ENCODE measurements around the gene SUPT3H. TPM values are rescaled to one million over a fixed set of nuclear protein-coding genes. Genes with fewer than 3 reads are reported as not detected.

SUPT3H gene
- total RNA-seq, 1 donor from 2014 or later: 2.6 TPM

DNA sequence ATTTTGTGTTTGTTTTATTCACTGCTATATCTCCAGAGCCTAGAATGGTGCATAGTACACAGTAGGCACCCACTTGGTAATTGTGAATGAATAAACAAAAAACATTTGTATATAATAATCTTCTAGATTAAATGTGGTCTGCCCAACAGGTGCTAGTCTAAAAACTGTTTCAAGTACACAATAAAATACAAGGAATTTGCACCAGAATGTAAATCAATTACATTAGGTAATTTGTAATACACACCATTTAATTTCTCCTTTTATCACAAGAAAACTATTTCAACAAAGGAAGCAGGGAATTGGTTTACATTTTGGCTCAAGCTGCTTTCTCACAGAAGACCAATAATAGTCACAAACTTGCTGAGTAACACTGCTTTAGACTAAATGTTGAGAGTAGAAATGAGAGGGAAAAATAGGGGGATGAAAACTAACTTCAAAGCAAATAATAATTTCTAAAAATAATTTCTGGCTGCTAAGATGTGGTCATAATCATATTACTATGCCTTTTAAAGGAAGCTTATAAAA lies 27.5 kb downstream of the SUPT3H start:
- no peak overlapping the region for H3K4me3 ChIP-seq
- no peaks in the 10 kb centered on the region for H3K27me3 ChIP-seq (ENCODE audit: low read depth)
- no peaks in the 10 kb centered on the region for H3K4me1 ChIP-seq
- no peak overlapping the region for H3K27ac ChIP-seq (replicated peaks)
- H3K9me3 ChIP-seq (replicated peaks): no peaks in the 10 kb centered on the region
- no peak for DNase-seq
- H3K36me3 ChIP-seq: no peaks in the 10 kb centered on the region
- intact Hi-C loops (cut with micrococcal nuclease): no loop called here
- TF ChIP-seq, protein P1, sequence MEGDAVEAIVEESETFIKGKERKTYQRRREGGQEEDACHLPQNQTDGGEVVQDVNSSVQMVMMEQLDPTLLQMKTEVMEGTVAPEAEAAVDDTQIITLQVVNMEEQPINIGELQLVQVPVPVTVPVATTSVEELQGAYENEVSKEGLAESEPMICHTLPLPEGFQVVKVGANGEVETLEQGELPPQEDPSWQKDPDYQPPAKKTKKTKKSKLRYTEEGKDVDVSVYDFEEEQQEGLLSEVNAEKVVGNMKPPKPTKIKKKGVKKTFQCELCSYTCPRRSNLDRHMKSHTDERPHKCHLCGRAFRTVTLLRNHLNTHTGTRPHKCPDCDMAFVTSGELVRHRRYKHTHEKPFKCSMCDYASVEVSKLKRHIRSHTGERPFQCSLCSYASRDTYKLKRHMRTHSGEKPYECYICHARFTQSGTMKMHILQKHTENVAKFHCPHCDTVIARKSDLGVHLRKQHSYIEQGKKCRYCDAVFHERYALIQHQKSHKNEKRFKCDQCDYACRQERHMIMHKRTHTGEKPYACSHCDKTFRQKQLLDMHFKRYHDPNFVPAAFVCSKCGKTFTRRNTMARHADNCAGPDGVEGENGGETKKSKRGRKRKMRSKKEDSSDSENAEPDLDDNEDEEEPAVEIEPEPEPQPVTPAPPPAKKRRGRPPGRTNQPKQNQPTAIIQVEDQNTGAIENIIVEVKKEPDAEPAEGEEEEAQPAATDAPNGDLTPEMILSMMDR (IDR thresholded peaks at IDR 0.05; ENCODE audit: borderline replicate concordance): no peak

DNA sequence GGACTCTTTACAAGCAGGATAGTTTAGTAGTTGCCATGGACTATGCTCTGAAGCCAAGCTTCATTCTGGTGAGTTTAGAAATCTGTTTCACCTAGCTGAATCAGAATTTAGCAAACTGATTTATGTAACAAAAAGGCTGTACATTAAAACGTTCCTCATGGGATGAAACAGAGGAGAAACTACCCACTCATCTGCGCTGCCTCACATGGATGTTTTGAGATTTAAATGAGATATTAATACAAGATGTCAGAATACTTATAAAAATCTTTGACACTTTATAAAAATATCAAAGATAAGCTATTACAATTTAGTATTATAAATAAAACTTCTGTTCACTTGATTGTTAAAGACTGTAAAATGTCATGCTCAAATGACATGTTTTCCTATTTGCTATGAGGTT lies 32.8 kb downstream of the SUPT3H start:
- Histone ChIP-seq H3K9me3 (replicated peaks) (no peaks in the 10 kb centered on the region), H3K4me3 (no peak overlapping the region), H3K27me3 (ENCODE audit: low read depth) (no peaks in the 10 kb centered on the region), H3K27ac (replicated peaks) (no peak overlapping the region), H3K4me1 (no peaks in the 10 kb centered on the region), H3K36me3 (no peaks in the 10 kb centered on the region)
- intact Hi-C loops (cut with micrococcal nuclease): no loop called here
- TF ChIP-seq, protein P1 (IDR thresholded peaks at IDR 0.05; ENCODE audit: borderline replicate concordance): no peak
- DNase-seq: no peak

DNA sequence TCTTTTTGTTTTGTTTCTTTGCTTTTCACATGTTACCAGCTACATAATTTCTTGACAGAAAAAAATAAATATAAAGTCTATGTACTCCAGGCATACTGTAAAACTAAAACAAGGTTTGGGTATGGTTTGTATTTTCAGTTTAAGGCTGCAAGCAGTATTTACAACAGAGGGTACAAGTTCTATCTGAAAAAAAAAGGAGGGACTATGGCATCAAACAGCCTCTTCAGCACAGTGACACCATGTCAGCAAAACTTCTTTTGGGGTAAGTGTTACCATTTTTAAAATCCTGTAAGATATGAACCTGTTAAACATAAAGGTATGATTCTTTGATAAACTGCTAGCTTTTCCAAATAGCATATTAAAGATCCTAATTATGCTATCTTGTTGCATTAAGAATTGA lies 49.2 kb downstream of the SUPT3H start:
- intact Hi-C loops (cut with micrococcal nuclease): no loop called here
- DNase-seq: no peak
- Histone ChIP-seq H3K36me3 (no peaks in the 10 kb centered on the region), H3K4me3 (peak overlapping the region; percentile 54), H3K9me3 (replicated peaks) (no peaks in the 10 kb centered on the region), H3K27ac (replicated peaks) (no peak overlapping the region), H3K27me3 (ENCODE audit: low read depth) (no peaks in the 10 kb centered on the region), H3K4me1 (no peaks in the 10 kb centered on the region)
- TF ChIP-seq, protein P1 (IDR thresholded peaks at IDR 0.05; ENCODE audit: borderline replicate concordance): no peak

DNA sequence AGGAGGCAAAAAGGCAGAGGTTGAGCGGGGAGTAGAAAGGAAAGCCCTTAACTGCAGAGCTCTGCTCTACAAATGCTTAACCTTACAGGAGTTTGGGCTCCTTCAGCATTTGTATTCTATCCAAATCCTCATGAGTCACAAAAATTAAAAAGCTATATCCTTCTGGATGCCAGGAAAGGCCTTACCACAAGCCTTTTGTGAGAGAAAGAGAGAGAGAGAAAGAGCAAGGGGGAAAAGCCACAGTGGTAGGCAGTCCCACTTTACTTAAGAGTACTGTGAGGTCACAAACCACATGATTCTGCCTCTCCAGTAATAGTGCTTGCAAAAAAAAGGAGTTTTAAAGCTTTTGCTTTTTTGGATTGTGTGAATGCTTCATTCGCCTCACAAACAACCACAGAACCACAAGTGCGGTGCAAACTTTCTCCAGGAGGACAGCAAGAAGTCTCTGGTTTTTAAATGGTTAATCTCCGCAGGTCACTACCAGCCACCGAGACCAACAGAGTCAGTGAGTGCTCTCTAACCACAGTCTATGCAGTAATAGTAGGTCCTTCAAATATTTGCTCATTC lies 49.7 kb downstream of the SUPT3H start, which contains the start of gene RUNX2:
TSS of gene RUNX2 (plus strand) at position 375 of the 567 bp plus-strand sequence. CDS start 397 bp downstream, outside the sequence.
- Histone ChIP-seq H3K27me3 (ENCODE audit: low read depth) (no peaks in the 10 kb centered on the region), H3K36me3 (no peaks in the 10 kb centered on the region), H3K4me1 (no peaks in the 10 kb centered on the region), H3K9me3 (replicated peaks) (no peaks in the 10 kb centered on the region), H3K27ac (replicated peaks) (no peak within 1 kb of the TSS), H3K4me3 (peak within 1 kb of the TSS; percentile 54)
- no peak for DNase-seq
- TF ChIP-seq, protein P1 (IDR thresholded peaks at IDR 0.05; ENCODE audit: borderline replicate concordance): no peak
- intact Hi-C loops (cut with micrococcal nuclease): no loop called here

DNA sequence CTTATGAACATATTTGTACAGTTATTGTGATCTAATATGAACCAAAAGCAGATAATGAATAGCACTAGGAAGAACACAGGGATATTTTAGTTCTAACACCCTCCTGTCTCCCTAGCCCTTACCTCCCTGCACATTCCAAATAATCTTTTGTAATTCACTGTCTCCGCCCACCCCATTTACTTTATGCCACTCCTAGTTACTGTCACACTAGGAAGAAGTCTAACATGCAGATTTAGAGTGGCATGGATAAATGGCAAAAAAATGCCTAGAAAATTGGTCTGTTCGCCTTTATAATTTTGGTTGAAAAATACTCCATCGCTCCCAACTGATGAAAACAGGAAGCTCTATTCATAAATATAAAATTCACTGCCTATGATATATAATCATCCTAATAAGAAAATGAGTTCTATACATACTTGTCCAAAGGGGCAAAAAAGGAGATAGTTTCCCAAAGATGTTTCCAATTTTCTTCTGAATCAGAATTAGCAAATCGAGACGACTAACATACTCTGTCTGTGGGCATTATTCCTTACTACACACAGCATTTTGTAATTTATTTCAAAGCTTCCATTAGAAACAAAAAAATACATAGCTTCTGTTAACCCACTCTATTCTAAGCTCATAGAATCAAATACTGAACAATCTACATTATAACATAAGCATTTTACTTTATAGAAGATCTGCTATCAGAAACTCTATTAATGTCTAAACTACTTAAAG lies 50.9 kb downstream of the SUPT3H start:
- no peaks in the 10 kb centered on the region for H3K9me3 ChIP-seq (replicated peaks)
- DNase-seq: no peak
- no peaks in the 10 kb centered on the region for H3K4me1 ChIP-seq
- no peaks in the 10 kb centered on the region for H3K27me3 ChIP-seq (ENCODE audit: low read depth)
- H3K36me3 ChIP-seq: no peaks in the 10 kb centered on the region
- TF ChIP-seq, protein P1 (IDR thresholded peaks at IDR 0.05; ENCODE audit: borderline replicate concordance): no peak
- H3K4me3 ChIP-seq: no peak overlapping the region
- no peak overlapping the region for H3K27ac ChIP-seq (replicated peaks)
- intact Hi-C loops (cut with micrococcal nuclease): no loop called here
